DMS114 treated with DMSO at 0.1 percent for 48 hours (cell line): Measurements from ENCODE around the gene CCDC192.

Experiments
- DNase-seq: peaks from one replicate; lab custom pipeline; 2025; ENCODE audit not compliant: unreplicated experiment; lab: John Stamatoyannopoulos, UW

Gene CCDC192

DNA sequence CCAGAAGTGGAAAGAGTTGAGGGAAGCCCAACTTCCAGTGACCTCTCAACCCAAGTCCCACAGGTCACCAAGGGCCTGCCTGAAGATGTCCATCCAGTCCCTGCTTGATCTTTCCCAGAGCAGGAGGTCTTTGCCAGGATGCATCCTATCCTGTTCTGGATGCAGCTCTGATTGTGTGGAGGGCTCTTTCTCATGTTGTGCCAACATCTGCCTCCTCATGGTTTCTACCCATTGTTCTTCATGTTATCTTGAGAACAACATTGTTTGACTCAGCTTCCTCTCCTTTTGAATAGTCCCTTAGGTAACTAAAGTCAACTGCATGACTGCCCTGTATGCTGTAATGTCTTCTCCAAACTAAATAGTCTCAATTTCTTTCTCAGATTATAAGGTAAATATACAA lies 169.3 kb downstream of the CCDC192 start:
- no peak for DNase-seq

DNA sequence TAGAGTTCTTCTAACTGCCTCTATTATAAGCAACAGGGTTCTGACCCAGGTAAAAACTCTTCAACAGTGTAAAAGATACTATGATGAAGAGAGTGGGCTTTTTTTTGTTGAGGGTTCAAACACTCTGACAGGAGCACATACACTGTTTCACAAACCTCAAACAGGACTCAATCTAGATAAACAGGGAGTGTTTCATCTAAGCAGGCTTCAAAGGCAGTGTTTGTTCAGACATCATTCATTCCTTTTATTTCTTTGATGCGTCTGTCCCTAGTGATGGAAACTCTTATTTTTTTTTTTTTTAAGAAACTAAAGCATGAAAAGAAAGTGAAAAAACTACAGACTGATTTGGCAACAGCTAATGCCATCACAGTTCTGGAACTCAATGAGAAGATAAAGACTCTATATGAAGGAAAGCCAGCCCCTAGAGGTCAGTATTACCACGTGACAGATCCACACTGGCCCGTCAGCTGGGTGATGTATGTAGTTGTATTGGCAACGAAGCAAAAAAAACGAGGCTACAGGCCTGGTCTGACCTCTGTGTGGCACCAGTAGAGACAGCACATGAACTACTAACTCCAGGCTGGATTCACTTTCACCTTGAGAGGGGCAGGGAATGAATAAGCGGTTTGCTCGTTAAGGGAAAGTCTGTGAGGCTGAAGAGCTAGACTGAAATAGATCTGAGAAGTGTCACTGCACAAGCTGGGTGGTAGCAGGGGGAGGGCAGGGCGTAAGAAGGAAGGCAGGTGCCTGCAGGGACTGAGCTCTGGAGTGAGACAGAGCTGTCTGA lies 172.2 kb downstream of the CCDC192 start:
- peak; percentile 19 for DNase-seq

DNA sequence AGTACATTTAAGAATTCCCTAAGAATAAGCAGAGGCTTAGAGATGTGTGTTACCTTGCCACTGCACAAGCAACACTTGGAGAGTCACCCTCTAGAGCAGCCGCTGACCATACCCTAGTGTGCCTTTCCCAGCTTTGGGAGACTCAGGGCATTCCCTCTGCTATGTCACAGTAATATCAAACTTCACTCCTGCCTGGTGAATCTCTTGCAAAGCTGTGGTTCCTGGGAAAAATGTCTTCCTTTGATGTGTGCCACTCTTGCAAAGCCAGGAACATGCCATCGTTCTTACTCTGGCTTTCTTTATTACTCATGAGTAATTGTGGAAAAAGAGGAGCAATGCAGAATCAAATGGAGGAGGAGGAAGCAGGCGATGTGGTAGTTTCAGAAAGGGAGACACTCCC lies 173.2 kb downstream of the CCDC192 start:
- no peak for DNase-seq

DNA sequence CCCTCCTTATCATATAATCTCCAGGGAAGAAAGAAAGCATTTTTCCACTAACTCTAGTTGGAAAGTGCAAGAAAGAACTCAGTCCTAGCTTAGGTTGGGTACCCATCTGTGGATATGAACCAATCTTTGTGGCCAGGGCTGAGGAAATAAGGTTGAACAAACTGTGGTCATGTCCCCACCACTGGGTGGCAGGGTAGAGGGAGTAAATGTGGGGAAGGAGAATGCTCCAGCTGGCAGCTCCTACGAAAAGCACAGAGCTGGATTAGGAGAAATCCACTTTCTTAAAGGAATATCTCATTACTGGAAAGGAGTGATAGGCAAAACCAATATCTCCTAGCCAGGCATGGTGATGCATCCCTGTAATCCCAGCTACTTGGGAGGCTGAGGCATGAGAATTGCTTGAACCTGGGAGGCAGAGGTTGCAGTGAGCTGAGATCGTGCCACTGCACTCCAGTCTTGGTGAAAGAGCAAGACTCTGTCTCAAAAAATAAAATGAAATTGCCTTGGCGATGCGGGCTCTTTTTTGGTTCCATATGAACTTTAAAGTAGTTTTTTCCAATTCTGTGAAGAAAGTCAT lies 175.1 kb downstream of the CCDC192 start:
- DNase-seq = peak; percentile 37

DNA sequence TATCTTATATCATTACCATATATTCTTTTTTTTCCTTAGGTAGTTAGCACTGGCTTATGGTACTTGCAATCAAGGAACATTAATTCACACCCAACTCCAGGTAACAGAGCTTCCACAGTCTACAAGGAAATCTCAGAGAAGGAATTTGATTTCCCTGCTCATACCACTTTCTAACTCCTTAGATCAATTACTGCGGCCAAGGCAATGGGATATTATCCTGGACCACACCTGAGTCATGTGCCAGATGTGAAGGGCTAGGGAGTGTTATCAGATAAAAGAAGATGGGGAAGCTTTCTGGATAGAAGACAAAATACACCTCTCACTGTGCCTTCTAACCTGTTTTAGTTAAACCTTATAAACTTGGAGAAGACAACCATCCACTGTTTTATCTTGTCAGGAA lies 181.2 kb downstream of the CCDC192 start:
- no peak for DNase-seq

DNA sequence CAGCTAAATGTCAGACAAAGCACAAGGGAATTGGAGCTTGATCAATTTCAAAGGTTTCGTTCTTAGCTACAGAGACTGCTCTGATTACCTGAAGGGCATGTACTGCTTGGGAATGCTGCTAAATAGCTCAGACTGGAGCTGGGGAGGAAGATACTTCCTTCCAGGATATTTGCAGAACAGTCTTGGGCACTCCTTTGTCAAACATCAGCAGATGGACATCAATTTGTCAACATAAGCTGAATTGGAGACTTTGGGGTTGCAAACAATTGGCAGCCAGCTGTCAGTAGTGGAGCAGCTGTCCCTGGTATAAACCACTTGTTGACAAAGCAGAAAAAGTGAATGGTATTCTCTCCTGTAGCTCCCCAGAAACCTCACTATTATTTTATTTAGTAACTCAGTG lies 182.0 kb downstream of the CCDC192 start:
- no peak for DNase-seq

DNA sequence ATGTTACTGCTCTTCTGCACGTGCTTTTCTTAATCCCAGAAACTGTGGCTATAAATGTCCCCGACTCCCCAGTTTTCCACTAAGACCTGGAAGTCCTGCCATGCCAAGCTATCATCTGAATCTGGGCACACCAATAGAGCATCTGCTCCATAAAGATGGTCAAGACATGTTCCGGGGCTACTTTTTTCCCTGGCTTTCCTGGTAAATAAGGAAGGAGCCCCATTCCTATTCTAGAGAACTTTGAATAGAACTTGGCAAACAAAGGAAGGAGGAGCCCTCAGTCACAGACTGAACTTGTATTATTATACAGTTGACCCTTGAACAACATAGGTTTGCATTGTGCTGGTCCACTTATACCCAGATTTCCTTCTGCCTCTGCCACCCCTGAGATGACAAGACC lies 182.9 kb downstream of the CCDC192 start:
- no peak for DNase-seq

DNA sequence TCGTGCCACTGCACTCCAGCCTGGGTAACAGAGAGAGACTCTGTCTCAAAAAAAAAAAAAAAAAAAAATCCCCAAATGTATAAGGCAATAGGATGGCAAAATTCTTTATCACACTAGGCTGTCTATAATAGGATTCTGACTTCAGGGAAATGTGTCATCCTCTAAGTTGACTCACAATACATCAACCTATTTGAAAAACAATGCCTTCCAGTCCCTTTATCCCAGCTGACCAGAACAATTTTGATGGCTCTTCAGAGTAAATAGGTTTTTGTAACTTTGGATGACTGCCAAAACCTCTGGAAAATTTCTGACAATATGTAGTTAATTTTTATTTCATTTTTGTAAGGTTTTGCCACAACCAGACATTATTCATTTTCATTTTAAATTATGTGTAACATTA lies 184.1 kb downstream of the CCDC192 start:
- DNase-seq = no peak

DNA sequence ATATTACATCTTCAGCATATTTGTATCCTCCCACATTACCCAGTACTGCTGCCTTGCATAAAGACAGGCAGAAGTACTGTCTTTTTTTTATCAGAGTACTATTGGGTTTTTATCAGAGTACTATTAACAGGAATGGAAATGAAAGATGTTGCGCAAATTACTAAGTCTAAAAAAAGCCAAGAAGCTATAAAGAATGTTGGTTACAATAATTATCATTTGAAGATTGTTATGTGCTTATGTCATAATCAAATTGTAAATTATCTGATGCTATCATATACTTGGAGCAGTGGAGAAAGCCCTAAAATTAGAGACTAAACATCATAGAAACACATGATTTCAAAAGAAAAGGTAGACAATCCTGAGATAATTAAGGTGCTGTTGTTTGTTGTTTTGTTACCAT lies 188.8 kb downstream of the CCDC192 start:
- DNase-seq = no peak

DNA sequence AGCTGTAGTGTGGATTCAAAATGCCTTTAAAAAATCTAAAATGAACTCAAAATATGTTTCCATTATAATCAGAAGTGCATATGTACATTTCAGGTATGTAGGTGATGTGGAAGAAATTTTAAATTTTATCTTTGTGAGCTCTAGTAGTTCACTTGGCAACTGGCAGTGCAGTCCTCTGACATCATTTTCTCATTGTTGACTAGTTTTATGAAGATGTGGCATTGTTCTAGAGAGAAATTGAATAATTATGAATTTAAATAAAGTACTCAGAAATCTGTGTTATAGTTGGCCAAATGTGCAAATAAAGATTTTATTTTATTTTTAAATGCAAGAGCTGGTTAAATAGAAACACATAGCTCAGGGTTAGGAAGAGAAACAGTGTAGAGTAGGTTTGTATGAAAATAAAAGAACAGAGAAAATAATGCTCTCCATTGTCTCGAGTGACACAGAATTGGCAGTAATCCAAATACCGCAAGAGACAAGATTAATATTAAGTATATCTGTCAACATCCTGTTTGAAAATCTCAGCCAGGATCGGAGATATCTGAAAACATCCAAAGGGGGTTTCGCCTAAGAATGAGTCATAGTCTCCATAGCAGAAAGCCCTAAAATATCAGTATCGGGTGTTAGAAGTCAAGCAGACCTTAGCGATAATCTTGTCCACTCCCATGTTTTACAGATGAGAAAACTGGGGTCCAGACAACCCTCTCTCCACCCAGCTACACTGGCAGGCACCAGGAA lies 189.4 kb downstream of the CCDC192 start:
- DNase-seq = no peak

DNA sequence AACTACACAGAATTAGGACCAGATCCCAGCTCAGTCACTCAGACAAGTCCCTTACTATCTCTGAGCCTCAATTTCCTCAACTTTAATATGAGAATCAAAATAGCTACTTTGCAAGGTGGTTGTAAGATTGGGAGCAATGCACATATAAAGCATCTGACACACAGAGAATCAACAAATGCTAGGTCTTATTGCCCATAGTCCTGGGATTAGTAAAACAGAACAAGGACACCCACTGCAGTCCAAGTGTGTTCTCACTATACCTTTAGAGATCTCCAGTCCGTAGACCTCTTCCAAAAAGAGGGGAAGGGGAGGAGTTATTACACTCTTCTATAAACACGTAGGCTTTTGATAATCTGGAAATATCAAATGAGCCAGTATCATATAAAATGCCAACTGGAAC lies 190.0 kb downstream of the CCDC192 start:
- DNase-seq = no peak

DNA sequence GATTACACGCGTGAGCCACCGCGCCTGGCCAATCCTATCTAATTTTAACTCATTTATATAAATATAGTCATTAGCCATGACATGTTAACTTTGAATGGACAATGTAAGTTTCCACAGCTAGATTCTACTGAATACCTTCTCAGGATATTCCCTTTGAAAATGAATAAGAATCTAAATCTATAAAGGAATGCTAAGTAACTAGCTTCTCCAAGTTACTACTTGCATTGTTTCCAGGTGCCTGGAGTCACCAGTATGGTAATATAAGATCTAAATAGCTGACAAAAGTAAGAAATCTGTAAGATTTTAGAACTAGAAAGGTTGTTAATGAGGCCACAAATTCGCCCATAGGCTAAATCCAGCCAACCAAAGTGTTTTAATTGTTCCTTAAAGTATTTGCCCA lies 191.3 kb downstream of the CCDC192 start:
- DNase-seq = no peak

DNA sequence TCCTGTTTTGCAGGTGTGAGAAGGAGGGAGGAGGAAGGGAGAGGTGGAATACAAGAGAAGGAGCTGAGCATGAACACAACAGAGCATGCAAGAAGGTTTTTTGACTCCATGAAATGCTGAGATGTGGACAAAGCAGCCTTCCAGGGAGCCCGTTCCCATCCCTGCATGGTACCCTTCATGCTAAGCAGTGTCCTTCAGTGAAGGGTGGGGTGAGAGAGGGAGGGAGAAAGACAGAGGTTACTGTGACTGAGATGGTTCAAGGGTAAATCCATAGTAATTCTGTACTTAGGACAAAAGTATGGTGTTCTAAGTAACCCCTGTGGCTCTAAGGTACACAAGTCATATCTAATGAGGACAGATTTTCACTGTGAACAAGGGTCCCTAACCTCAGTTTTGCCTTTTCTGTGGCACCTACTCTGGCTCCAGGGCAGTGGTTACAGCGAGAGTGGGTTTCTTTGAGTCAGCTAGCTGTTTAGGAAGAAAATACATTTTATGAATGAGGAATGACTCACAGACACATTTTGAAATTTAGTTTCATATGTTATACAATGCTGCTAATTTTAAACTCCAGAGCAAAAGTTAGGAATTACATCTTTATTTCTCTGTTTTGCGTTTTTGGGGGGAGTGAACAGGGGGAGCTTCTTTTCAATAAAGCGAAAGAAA lies 195.5 kb downstream of the CCDC192 start:
- DNase-seq = no peak

DNA sequence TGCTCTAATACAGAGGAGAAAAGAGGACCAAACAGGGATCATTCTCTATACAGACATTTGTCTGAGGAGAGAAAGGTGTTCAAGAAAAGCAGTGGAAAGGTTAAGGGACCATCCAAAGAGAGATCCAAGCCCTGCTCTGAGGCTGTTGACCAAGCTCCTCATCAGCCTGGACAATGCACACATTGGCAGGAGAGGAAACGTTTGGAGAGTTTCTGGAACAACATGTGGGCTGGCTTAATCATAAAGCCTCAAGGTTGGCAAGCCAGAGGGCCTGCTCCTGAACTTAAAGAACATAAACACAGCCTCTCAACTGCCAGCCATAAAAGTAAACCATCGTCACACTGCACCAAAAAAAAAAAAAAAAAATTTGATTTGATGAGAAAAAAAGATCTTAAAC lies 196.0 kb downstream of the CCDC192 start:
- no peak for DNase-seq

DNA sequence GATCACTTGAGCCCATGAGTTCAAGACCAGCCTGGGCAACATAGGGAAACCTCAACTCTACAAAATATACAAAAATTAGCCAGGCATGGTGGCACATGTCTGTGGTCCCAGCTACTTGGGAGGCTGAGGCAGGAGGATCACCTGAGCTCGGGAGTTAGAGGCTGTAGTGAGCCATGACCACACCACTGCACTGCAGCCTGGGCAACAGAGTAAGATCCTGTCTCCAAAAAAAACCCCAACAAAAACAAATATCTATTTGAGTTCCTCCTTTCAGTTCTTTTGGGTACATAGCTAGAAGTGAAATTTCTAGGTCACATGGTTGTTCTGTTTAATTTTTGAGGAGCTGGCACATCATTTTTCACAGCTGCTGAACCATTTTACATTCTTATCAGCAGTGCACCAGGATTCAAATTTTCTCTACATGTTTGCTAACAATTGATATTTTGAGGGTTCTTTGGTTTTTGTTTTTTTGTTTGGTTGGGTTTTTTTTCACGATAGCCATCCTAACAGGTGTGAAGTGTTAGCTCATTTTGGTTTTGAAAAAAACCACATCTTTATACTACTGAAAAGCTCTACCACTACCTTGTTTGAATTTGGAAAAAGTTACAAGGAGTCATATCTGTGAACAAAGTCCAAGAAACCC lies 203.5 kb downstream of the CCDC192 start:
- no peak for DNase-seq

DNA sequence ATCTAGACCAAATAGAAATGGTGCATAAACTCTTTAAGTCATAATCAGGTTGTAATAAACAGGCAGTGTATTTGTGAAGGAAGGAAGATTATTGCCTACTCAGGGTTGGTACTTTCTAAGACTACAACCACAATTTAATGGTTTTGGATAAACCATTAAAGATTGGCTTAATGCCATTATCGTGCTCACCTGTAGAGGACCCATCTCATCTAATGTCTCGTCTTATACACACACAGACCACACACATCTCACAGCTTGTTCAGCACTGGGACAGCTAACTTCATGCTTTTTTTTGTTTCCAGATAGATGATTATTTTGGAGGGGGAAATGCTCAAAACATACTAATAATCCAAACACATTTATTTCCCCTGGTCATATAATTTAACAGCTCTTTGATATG lies 204.7 kb downstream of the CCDC192 start:
- no peak for DNase-seq

DNA sequence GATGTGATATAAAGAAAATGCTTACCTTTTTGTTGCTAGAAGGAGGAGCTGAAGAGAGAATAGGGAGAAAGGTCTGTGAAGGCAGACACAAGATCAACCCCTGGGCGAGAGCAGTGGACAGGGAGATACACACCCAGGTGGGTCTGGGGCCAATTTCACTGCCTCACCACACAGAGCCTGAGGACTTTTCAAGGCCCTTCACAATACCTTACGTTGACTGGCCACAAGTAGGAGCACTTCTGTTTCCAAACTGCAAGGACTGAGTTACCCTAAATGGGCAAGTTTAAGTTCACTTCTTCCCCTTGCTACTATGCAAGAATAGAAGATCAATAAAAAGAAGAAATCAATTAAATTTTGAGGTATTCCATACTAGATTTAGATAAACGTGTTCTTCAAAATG lies 205.9 kb downstream of the CCDC192 start:
- DNase-seq = no peak

DNA sequence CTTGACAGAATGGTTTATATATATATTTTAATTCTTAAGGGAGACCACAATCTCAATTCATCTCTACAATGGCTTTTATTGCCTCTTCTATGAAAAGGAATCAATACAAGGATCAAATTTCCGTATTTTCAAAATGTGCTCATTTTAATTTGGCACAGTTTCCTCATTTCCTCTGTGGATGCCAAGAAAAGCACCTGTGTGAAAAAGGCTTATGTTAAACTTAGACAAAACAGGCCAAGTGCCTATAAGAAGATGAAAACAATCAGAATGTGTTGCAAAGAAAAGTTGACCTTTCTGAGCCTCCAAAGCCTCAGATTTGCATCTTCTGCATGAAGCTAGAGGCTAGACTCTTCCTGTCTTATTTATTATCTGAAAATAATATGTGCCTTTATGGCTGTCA lies 206.6 kb downstream of the CCDC192 start:
- DNase-seq = no peak

DNA sequence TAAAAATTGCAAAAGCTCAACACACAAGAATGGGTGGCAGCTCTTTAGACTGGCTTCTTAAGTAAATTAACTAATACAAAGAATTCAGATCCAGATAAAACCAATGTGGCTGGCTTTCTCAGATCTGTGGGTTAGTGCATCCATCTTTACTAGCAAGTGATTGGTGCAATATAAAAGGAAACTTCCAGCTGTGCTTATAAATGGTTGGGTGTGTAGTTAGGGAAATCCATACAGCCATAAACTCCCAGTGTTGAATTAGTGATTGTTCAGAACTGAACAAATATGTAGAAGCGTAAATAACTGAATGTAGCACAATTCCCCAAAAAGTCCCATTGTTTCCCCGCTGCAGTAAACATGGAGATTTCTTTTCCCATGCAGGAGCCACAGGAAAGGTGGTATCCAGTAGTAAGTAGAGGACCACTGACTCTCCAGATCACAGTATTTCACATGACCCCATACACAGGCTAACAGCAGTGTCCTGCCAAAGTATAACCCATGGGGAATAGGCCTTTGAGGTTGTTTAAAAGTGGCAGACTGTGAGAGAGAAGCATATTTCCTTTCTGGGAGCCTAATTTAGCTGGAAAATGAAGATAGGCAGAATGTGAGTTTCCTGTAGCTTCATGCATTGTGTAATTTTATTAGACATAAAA lies 207.2 kb downstream of the CCDC192 start:
- DNase-seq = no peak

DNA sequence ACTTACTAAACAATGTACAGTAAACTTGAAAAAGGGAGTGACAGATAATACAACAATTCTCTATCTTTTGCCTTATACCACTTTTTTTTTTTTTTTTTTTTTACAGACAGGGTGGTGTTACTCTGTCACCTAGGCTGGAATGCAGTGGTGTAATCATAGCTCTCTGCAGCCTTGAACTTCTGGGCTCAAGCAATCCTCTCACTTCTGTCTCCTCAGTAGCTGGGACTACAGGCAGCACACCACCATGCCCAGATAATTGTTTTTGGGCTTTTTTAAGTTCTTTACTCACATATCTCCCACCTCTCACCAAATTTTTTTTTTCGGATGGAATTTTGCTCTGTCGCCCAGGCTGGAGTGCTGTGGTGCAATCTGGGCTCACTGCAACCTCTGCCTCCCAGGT lies 208.4 kb downstream of the CCDC192 start:
- no peak for DNase-seq

DNA sequence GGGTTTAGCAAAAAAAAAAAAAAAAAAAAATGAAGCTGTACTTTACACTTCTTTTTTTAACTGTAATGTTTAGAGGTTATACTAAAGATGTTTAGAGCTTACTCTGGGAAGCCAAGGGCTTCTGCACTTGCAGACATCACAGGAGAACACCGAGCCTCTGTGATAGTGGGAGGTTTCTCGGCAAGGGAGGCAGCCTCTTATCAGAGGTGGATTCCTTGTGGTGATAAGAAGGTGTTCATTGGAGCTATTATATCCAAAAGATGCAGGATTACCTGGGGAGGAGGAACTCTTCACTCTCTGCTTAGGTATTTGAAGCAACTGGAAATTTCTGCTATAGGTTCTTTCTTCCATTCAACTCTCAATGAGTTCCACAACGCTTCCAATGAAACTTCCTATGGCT lies 209.2 kb downstream of the CCDC192 start:
- no peak for DNase-seq
